HepG2 (cell line): ENCODE results near the gene RAB6A. TPM values are rescaled to one million over a fixed set of nuclear protein-coding genes. Genes with fewer than 3 reads are reported as not detected.

Experiments used
- ATAC-seq: fragments of 200-7000 bp; cut with Tn5 transposase; 3 replicates; pipeline ENCODE4 v1.9.1; 2020; ENCODE audit warnings: mild to moderate bottlenecking, moderate library complexity
- BruUV-seq: library from RNA; stranded (reverse); fragments of 400-500 nt; replicated peaks from 2 replicates; lab custom pipeline; 2021; lab: Mats Ljungman, UMichigan
- CTCF ChIA-PET: fragments of 300-600 bp; formaldehyde crosslinking; extraction: SDS; loops from one replicate; lab custom pipeline; 2021; ENCODE audit warnings: low total read pairs, inconsistent platforms, low intra/inter-chr PET ratio; lab: Yijun Ruan, JAX
- POLR2A ChIA-PET: fragments of 350-600 bp; sonication (Branson Sonifier 250); formaldehyde crosslinking; loops from one replicate; lab custom pipeline; 2020; ENCODE audit warnings: antibody characterized with exemption, inconsistent platforms; lab: Yijun Ruan, JAX
- DNase-seq: peaks from one replicate; pipeline ENCODE4 v3.0.0-alpha.2; 2015; ENCODE audit warnings: low spot score
- FAIRE-seq: peaks from 3 replicates; lab custom pipeline; 2011; peaks lifted over from hg19 to GRCh38; lab: Jason Lieb, UNC
- H2AFZ ChIP-seq: one replicate; pipeline ENCODE4 v1.6.1; 2011; ENCODE audit warnings: low read length, inconsistent platforms
- H3K27ac ChIP-seq: fragments of 300-600 bp; 3 replicates; pipeline ENCODE4 v1.8.0; 2011; ENCODE audit warnings: mixed run types, mild to moderate bottlenecking, mixed read lengths, low read length, inconsistent platforms; ENCODE audit not compliant: insufficient read depth; ENCODE audit errors: extremely low read length
- H3K27me3 ChIP-seq, 2 experiments: fragments of 200-600 bp in 1 of 2; 2 replicates in 1 of 2; 3 replicates in 1 of 2; pipeline versions ENCODE4 v1.6.0 to v1.8.0; 2011; ENCODE audit warnings: low read length in 2 of 2, mild to moderate bottlenecking in 2 of 2, moderate library complexity in 2 of 2, inconsistent platforms in 1 of 2; ENCODE audit not compliant: insufficient read depth in 2 of 2, control insufficient read depth in 1 of 2
- H3K36me3 ChIP-seq, 2 experiments: fragments of 200-600 bp in 1 of 2; replicated peaks in 1 of 2; 2 replicates in 1 of 2; 3 replicates in 1 of 2; pipeline versions ENCODE4 v1.5.1 to v1.8.0; 2011; ENCODE audit warnings: low read length in 2 of 2, inconsistent platforms in 1 of 2; ENCODE audit not compliant: insufficient read depth in 2 of 2, control insufficient read depth in 1 of 2
- H3K4me1 ChIP-seq: 2 replicates; pipeline ENCODE4 v1.5.1; 2012; ENCODE audit warnings: low read length, inconsistent platforms; ENCODE audit not compliant: insufficient read depth
- H3K4me2 ChIP-seq: 2 replicates; pipeline ENCODE4 v1.6.0; 2011; ENCODE audit warnings: low read depth, low read length, inconsistent platforms
- H3K4me3 ChIP-seq, 3 experiments: fragments of 200-600 bp in 1 of 3; sonication (generic), shearing (Covaris generic) in 1 of 3; replicated peaks in 1 of 3; 2 replicates each; pipeline ENCODE4 v1.5.1; 2011 to 2016; ENCODE audit warnings: low read length in 3 of 3, inconsistent platforms in 2 of 3, low read depth in 2 of 3, mild to moderate bottlenecking in 2 of 3, control low read depth in 1 of 3, mixed read lengths in 1 of 3; ENCODE audit not compliant: insufficient read depth in 1 of 3
- H3K79me2 ChIP-seq: one replicate; pipeline ENCODE4 v1.6.1; 2011; ENCODE audit warnings: low read length, inconsistent platforms; ENCODE audit not compliant: insufficient read depth
- H3K9ac ChIP-seq: 2 replicates; pipeline ENCODE4 v1.6.0; 2011; ENCODE audit warnings: mild to moderate bottlenecking, low read depth, low read length, inconsistent platforms; ENCODE audit not compliant: insufficient read depth
- H3K9me3 ChIP-seq: 2 replicates; pipeline ENCODE4 v1.5.1; 2012; ENCODE audit warnings: mild to moderate bottlenecking, low read length
- H4K20me1 ChIP-seq: 2 replicates; pipeline ENCODE4 v1.6.0; 2011; ENCODE audit warnings: inconsistent platforms, mild to moderate bottlenecking, low read length, moderate library complexity; ENCODE audit not compliant: insufficient read depth
- ATM ChIP-seq: fragments of 450-650 bp; IDR thresholded peaks from 2 replicates; pipeline ENCODE4 v1.7.1; 2017; ENCODE audit warnings: mild to moderate bottlenecking, borderline replicate concordance
- CERS6 ChIP-seq: sonication (generic); formaldehyde crosslinking; IDR thresholded peaks from 2 replicates; pipeline ENCODE4 v1.5.0; 2020; ENCODE audit warnings: missing genetic modification reagents
- FOXC1 ChIP-seq: sonication (generic); formaldehyde crosslinking; IDR thresholded peaks from 2 replicates; pipeline ENCODE4 v1.8.0; 2022; ENCODE audit warnings: mild to moderate bottlenecking, missing genetic modification reagents, borderline replicate concordance
- ISX ChIP-seq: sonication (generic); formaldehyde crosslinking; conservative IDR thresholded peaks from 2 replicates; pipeline ENCODE4 v1.5.0; 2020; ENCODE audit warnings: missing genetic modification reagents
- MTF1 ChIP-seq: sonication (generic); formaldehyde crosslinking; IDR thresholded peaks from 2 replicates; pipeline ENCODE4 v1.5.0; 2020; ENCODE audit warnings: missing genetic modification reagents
- SNAPC4 ChIP-seq: sonication (generic); formaldehyde crosslinking; IDR thresholded peaks from 2 replicates; pipeline ENCODE4 v1.4.0; 2020; ENCODE audit warnings: mild to moderate bottlenecking, missing genetic modification reagents
- TAF15 ChIP-seq: fragments of 200-400 bp; formaldehyde crosslinking; IDR thresholded peaks from one replicate; pipeline ENCODE4 v1.6.1; 2018; ENCODE audit warnings: mild to moderate bottlenecking, low read depth, low read length; ENCODE audit not compliant: poor library complexity, severe bottlenecking
- ZNF446 ChIP-seq: sonication (generic); formaldehyde crosslinking; IDR thresholded peaks from 2 replicates; pipeline ENCODE4 v1.5.0; 2020; ENCODE audit warnings: mild to moderate bottlenecking, missing genetic modification reagents
- WGBS: methylation state at CpG from one replicate; pipeline ENCODE4 v1.1.6; 2017; ENCODE audit warnings: low lambda C conversion rate; 5-methylcytosine and 5-hydroxymethylcytosine counted together
- in situ Hi-C: cut with HindIII; loops from 2 replicates; pipeline ENCODE4 v1.10.0; 2017; ENCODE audit warnings: low pct_unique_long_range_greater_than_20kb; ENCODE audit not compliant: extremely low pct_ligation_motif_present
- intact Hi-C: fragments of 100-400 bp; cut with micrococcal nuclease; formaldehyde crosslinking; loops from one replicate; pipeline ENCODE4 v1.10.0; 2022; ENCODE audit not compliant: unreplicated experiment
- polyA plus RNA-seq, 8 experiments: library from polyadenylated mRNA; depleted of rRNA in 3 of 8; stranded (reverse) in 7 of 8; unstranded in 1 of 8; fragments of >200 nt; fragmentation: Illumina TruSeq in 4 of 8; extraction: Trizol in 4 of 8; gene quantifications; 2 replicates each; pipeline versions ENCODE4 v1.2.1 to v1.2.3, GENCODE V29; 2011 to 2016; ENCODE audit warnings: low read depth in 4 of 8, missing spikeins in 1 of 8, mixed read lengths in 1 of 8; ENCODE audit not compliant: insufficient read depth in 1 of 8
- total RNA-seq, 5 experiments: library from RNA; depleted of rRNA; stranded (reverse); fragments of >200 nt; fragmentation: Illumina TruSeq; extraction: Trizol; gene quantifications; 2 replicates each; pipeline ENCODE4 v1.2.3, GENCODE V29; 2016; ENCODE audit warnings: low read depth in 1 of 5

The RAB6A gene
- total and polyA plus RNA-seq, 2 of the 13 experiments (the other 11 are each of a cell fraction or from before 2014, with no cell fraction given), result 74.3 to 121 TPM

GRCh38 chr11:73717136-73717535 lies 43.7 kb downstream of the RAB6A start:
- H2AFZ ChIP-seq, result no peak overlapping the region
- no peaks in the 10 kb centered on the region for H3K27me3 ChIP-seq
- H3K79me2 ChIP-seq, result peaks cover 6% of the 10 kb centered on the region
- POLR2A ChIA-PET, result no interaction called here
- in situ Hi-C loops (no loop called here), intact Hi-C loops (no loop called here)
- H3K9me3 ChIP-seq, result no peaks in the 10 kb centered on the region
- FAIRE-seq, result no peak
- WGBS, result 100% methylated on average over 3 of the region's 3 CpGs
- no peak overlapping the region for H3K9ac ChIP-seq
- H4K20me1 ChIP-seq, result no peaks in the 10 kb centered on the region
- CTCF ChIA-PET, result no interaction called here
- H3K4me2 ChIP-seq, result no peak overlapping the region
- H3K4me1 ChIP-seq, result no peaks in the 10 kb centered on the region; the same call in 1 of the 2 replicates
- peaks cover 6 to 47% of the 10 kb centered on the region in 2 experiments; a peak in 4 of 5 replicates for H3K36me3 ChIP-seq
- no peak for TF ChIP-seq ATM
- TF ChIP-seq FOXC1, result no peak
- TF ChIP-seq CERS6 (CRISPR knock-in tag), result no peak
- TF ChIP-seq SNAPC4 (CRISPR knock-in tag), result no peak
- TF ChIP-seq ISX, result no peak
- no peak for TF ChIP-seq TAF15
- TF ChIP-seq MTF1 (CRISPR knock-in tag), result no peak
- TF ChIP-seq ZNF446 (CRISPR knock-in tag), result no peak
- DNase-seq, result no peak
- no peak overlapping the region for H3K4me3 ChIP-seq
- BruUV-seq, result no TSS peak
- H3K27ac ChIP-seq, result no peak overlapping the region
- ATAC-seq, result no peak
